Posterior cingulate gyrus (tissue), 11 donors: Measurements from ENCODE around the gene GNPTG.
A peak's percentile ranks its signal among the peaks of the same experiment; 100 is the strongest.

Source experiments
- DNase-seq, 10 donors: peaks; one replicate each; pipeline versions ENCODE4 v3.0.0 to v3.0.0-alpha.2; 2020 to 2021; ENCODE audit warnings: mixed read lengths in 3 of 10
- intact Hi-C: fragments of 100-400 bp; cut with DNase I; formaldehyde crosslinking; loops from one replicate; pipeline ENCODE4 v1.15.1; 2023

Gene GNPTG

GRCh38 chr16:1332618-1333148 is 19.0 kb upstream of the GNPTG start:
- no peak for DNase-seq
- intact Hi-C loops, result no loop called here

- peak in 7 of 10 donors; percentile 50 to 92 (median 63) for DNase-seq
- intact Hi-C loops, result no loop called here
These were observed 18.4 kb upstream of the GNPTG start, which contains the start of gene BAIAP3 for GRCh38 chr16:1333149-1333812. Gene BAIAP3, plus strand, starts transcription at chr16:1333645. Its CDS starts 4,905 bp downstream, at chr16:1338550.

- intact Hi-C loops, result no loop called here
- DNase-seq, result no peak
These were observed 17.7 kb upstream of the GNPTG start for GRCh38 chr16:1333854-1334700.

GRCh38 chr16:1334739-1335138 is 17.0 kb upstream of the GNPTG start:
- no peak for DNase-seq
- intact Hi-C loops, result no loop called here

- peak in 2 of 10 donors; percentile 16 to 34 for DNase-seq
- intact Hi-C loops, result no loop called here
These were observed 16.3 kb upstream of the GNPTG start for GRCh38 chr16:1335211-1335971.

GRCh38 chr16:1335996-1336395 is 15.7 kb upstream of the GNPTG start:
- intact Hi-C loops, result no loop called here
- peak in 7 of 10 donors; percentile 35 to 93 (median 54) for DNase-seq

GRCh38 chr16:1336619-1337018 is 15.1 kb upstream of the GNPTG start:
- intact Hi-C loops, result no loop called here

GRCh38 chr16:1337486-1337885 is 14.2 kb upstream of the GNPTG start:
- DNase-seq, result no peak
- intact Hi-C loops, result no loop called here

More at GRCh38 chr16:1336619-1337018, 15.1 kb upstream of the GNPTG start:
- DNase-seq, result no peak

- intact Hi-C loops, result no loop called here
- DNase-seq, result no peak
These were observed 13.5 kb upstream of the GNPTG start for GRCh38 chr16:1338119-1338730.

- intact Hi-C loops, result no loop called here
- DNase-seq, result no peak
These were observed 12.7 kb upstream of the GNPTG start for GRCh38 chr16:1338855-1339675.

GRCh38 chr16:1340730-1341494 is 10.8 kb upstream of the GNPTG start:
- DNase-seq, result no peak
- intact Hi-C loops, result no loop called here

- intact Hi-C loops, result no loop called here
- DNase-seq, result no peak
These were observed 10.0 kb upstream of the GNPTG start for GRCh38 chr16:1341495-1342420.

GRCh38 chr16:1342526-1343427 is 9.0 kb upstream of the GNPTG start:
- peak; percentile 70 to 98 (median 84) for DNase-seq
- intact Hi-C loops, result no loop called here

- no peak for DNase-seq
- intact Hi-C loops, result no loop called here
These were observed 8.1 kb upstream of the GNPTG start for GRCh38 chr16:1343428-1344242.

GRCh38 chr16:1344499-1344898 is 7.2 kb upstream of the GNPTG start:
- intact Hi-C loops, result no loop called here
- DNase-seq, result no peak

- intact Hi-C loops, result no loop called here
- no peak for DNase-seq
These were observed 6.6 kb upstream of the GNPTG start for GRCh38 chr16:1345087-1345486.
